KOPT-K1 (cell line): ENCODE measurements around the gene UGT1A4.

Experiments
- H3K27ac ChIP-seq: fragments of 200-600 bp; sonication (generic); 2 replicates; pipeline ENCODE4 v1.5.1; 2016; ENCODE audit warnings: antibody characterized with exemption, mild to moderate bottlenecking, low read depth, low read length; ENCODE audit not compliant: poor library complexity, severe bottlenecking
- H3K36me3 ChIP-seq: fragments of 200-600 bp; sonication (generic); 2 replicates; pipeline ENCODE4 v1.5.1; 2017; ENCODE audit warnings: antibody characterized with exemption, mild to moderate bottlenecking, low read length, moderate library complexity; ENCODE audit not compliant: insufficient read depth
- H3K9me3 ChIP-seq: fragments of 200-600 bp; sonication (generic); 2 replicates; pipeline ENCODE4 v1.5.1; 2017; ENCODE audit warnings: antibody characterized with exemption, low read length, mild to moderate bottlenecking; ENCODE audit not compliant: insufficient read depth, poor library complexity, severe bottlenecking

UGT1A4 gene

DNA sequence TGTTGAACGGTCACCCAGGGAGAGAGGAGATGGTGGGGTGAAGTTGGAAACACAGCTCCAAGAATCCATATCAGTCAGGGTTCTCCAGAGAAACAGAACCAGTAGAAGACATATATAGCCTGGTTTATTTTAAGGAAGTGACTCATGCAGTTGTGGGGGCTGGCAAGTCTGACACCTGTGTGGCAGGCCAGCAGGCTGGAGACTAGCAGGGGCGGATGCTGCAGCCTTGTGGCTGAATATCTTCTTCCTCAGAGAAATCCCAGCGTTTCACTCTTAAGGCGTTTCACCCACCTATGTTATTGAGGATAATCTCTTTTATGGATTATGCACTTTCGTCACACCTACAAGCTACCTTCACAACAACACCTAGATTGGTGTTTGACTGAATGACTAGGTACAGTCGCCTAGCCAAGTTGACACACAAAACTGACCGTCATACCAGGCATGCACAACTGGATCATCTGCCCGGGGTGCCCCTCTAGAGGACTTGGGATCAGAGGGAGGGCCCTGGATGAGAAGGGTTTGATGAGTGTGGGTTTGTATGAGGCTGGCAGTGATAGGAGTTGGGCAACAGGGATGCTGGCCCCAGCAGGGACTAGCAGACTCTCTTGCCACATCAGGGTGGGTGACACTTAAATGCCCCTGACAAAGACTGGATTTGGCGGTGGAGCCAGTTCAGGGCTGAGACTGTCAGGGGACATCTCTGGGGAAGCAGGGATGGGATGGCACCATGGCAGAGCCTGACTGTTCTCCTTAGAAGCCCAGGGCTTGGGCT lies 83.0 kb downstream of the UGT1A4 start:
- no peak overlapping the region for H3K27ac ChIP-seq
- no peaks in the 10 kb centered on the region for H3K9me3 ChIP-seq
- H3K36me3 ChIP-seq = no peaks in the 10 kb centered on the region

GRCh38 chr2:233802132-233802815 lies 83.7 kb downstream of the UGT1A4 start:
- Histone ChIP-seq H3K27ac (no peak overlapping the region), H3K36me3 (no peaks in the 10 kb centered on the region)

GRCh38 chr2:233803292-233803911 lies 84.9 kb downstream of the UGT1A4 start:
- Histone ChIP-seq H3K27ac (no peak overlapping the region), H3K9me3 (peaks cover 2% of the 10 kb centered on the region), H3K36me3 (no peaks in the 10 kb centered on the region)

More at GRCh38 chr2:233802132-233802815, 83.7 kb downstream of the UGT1A4 start:
- no peaks in the 10 kb centered on the region for H3K9me3 ChIP-seq

- Histone ChIP-seq H3K36me3 (no peaks in the 10 kb centered on the region), H3K9me3 (peaks cover 5% of the 10 kb centered on the region), H3K27ac (no peak overlapping the region)
Observed at GRCh38 chr2:233803994-233804393, 85.5 kb downstream of the UGT1A4 start.

- peaks cover 10% of the 10 kb centered on the region for H3K9me3 ChIP-seq
- H3K27ac ChIP-seq = no peak overlapping the region
- no peaks in the 10 kb centered on the region for H3K36me3 ChIP-seq
Observed at GRCh38 chr2:233807215-233807865, 88.8 kb downstream of the UGT1A4 start.

DNA sequence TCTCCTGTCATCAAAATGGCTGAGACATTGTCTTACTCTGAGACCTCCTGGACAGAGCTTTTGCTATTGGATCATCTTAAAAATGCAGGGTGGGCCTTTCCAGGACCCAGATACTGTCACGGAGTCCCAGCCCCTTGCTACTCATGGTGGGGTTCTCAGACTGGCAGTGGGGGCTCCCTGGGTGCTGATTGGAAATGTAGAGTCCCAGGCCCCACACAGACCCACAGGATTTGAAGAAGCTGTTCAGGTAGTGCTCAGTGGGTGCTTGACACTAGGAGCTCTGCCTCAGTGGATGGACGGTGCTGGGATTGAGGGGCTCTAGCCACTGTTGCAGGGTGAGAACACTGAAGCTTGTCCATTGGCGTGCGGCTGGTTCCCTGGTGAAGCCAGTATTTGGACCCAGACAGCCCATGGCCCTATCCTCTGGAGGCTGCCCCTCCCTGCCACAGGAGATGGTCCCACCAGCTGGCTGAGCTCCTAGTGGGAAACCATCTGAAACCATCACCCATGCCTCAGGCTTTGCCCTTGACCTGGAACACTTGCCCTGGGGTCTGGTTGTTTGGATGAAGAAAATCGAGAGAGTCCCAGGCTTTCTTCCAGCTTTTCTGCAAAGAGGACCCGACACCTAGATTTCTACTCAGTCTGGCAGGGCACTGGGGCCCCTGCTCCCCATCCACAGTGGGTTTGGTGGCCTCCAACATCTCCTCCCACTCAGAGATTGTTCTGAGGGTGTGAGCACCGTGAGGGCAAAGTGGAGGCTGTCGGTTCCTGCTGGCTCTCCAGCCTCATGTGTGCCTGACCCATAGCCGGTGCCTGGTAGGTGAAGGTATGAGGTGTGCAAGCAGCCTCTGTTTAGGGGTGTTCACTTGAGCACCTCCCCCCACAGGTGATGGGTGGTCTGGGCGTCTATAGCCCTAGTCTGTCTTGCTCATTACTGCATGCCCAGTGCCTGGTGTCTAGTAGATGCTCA lies 89.7 kb downstream of the UGT1A4 start:
- H3K36me3 ChIP-seq = no peaks in the 10 kb centered on the region
- no peak overlapping the region for H3K27ac ChIP-seq
- H3K9me3 ChIP-seq = peaks cover 10% of the 10 kb centered on the region

GRCh38 chr2:233810385-233810784 lies 91.8 kb downstream of the UGT1A4 start:
- peaks cover 10% of the 10 kb centered on the region for H3K9me3 ChIP-seq
- H3K27ac ChIP-seq = no peak overlapping the region
- no peaks in the 10 kb centered on the region for H3K36me3 ChIP-seq

DNA sequence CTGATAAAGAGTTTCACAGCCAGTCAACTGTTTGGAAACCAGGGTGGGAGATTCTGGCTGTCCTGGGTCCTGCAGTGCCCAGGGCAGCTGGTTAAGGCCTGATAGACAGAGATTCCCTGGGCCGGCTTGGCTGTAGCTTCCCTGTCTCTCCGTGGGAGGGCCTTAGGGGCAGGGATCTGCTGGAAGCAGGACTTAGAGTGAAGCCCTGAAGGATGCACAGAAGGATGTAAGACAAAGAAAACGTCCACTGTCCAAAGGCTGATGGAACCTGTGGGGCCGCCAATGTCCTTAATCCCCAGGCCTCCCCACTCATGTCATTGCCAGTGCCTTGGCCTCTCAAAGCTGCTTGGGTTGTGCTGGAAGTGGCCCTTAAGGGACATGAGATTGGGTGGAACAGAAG lies 92.6 kb downstream of the UGT1A4 start:
- no peak overlapping the region for H3K27ac ChIP-seq
- peaks cover 10% of the 10 kb centered on the region for H3K9me3 ChIP-seq
- H3K36me3 ChIP-seq = no peaks in the 10 kb centered on the region

DNA sequence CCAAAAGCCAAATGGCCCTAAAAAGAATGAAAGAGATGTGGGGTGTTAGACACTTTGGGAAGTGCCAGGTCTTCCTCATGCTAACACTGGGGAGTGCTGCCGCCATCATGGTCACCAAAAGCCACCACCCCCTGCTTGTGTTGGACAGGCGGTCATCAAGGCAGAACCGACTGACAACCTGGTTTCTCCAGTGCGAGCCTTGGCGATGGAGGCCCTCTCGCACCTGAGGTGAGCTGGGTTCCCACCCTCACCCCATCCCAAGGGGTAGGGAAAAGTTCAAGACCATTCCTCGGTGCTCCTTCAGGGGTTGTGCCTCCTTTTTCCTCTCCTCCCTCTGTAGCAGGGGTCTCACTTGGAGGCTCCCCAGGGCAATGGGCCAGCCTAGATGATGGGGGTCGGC lies 93.2 kb downstream of the UGT1A4 start:
- H3K9me3 ChIP-seq = peaks cover 10% of the 10 kb centered on the region
- H3K27ac ChIP-seq = no peak overlapping the region
- H3K36me3 ChIP-seq = no peaks in the 10 kb centered on the region

- H3K27ac ChIP-seq = no peak overlapping the region
- H3K36me3 ChIP-seq = no peaks in the 10 kb centered on the region
- H3K9me3 ChIP-seq = peaks cover 8% of the 10 kb centered on the region
Observed at GRCh38 chr2:233813236-233814055, 94.9 kb downstream of the UGT1A4 start.

GRCh38 chr2:233814056-233814835 lies 95.7 kb downstream of the UGT1A4 start:
- peaks cover 3% of the 10 kb centered on the region for H3K9me3 ChIP-seq
- no peak overlapping the region for H3K27ac ChIP-seq
- H3K36me3 ChIP-seq = no peaks in the 10 kb centered on the region

DNA sequence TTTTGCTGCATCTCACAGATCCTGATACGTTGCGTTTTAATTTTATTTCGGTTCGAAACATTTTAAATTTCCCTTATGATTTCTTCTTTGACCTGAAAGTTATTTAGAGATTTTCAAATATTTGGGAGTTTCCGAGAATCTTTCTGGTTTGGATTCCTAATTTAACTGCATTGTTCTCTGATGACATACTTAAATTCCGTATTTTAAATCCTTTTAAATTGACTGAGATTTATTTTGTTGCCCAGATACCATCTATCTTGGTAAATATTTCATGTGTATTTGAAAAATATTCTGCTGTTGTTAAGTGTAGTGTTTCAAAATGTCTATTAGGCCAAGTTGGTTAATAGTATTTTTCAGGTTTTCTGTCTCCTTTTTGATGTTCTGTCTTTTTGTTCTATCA lies 97.3 kb downstream of the UGT1A4 start:
- H3K9me3 ChIP-seq = no peaks in the 10 kb centered on the region
- H3K27ac ChIP-seq = no peak overlapping the region
- no peaks in the 10 kb centered on the region for H3K36me3 ChIP-seq

DNA sequence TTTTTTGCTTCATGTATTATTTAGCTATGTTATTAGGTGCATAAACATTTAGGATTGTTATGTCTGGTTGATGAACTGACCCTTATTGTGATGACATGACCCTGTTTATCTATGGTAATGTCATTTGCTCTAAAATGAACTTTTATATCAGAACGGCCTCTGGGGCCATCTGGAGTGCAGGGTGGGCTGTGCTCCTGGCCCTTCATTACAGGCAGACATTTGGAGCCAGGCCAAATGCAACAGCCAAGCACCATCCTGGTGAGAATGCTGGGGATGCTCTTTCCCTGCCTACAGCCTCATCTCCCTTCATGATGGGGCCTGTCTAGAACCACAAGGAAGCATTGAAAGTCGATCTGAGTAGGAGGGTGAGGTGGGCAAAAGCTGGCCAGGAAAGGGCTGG lies 97.8 kb downstream of the UGT1A4 start:
- no peaks in the 10 kb centered on the region for H3K36me3 ChIP-seq
- no peaks in the 10 kb centered on the region for H3K9me3 ChIP-seq
- no peak overlapping the region for H3K27ac ChIP-seq
